Sigmoid colon (tissue), 4 donors: ENCODE results near the gene HID1.

Experiments used
- POLR2A ChIP-seq, 2 donors: fragments of 450-650 bp; IDR thresholded peaks; one replicate each; pipeline ENCODE4 v1.6.1; 2016; ENCODE audit warnings: antibody characterized with exemption in 2 of 2, mild to moderate bottlenecking in 2 of 2, moderate library complexity in 2 of 2
- POLR2AphosphoS5 ChIP-seq, 4 donors: sonication (generic); formaldehyde crosslinking; IDR thresholded peaks; one replicate each; pipeline ENCODE4 v1.6.1; 2017; ENCODE audit warnings: antibody characterized with exemption in 4 of 4
- TF ChIP-seq, protein P1 (sequence below), 4 experiments: fragments of 450-650 bp in 3 of 4; fragments of 200-600 bp in 1 of 4; IDR thresholded peaks; one replicate each; pipeline ENCODE4 v1.5.1; 2016 to 2019; ENCODE audit warnings: antibody characterized with exemption in 4 of 4, mild to moderate bottlenecking in 3 of 4, moderate library complexity in 2 of 4

DNA sequence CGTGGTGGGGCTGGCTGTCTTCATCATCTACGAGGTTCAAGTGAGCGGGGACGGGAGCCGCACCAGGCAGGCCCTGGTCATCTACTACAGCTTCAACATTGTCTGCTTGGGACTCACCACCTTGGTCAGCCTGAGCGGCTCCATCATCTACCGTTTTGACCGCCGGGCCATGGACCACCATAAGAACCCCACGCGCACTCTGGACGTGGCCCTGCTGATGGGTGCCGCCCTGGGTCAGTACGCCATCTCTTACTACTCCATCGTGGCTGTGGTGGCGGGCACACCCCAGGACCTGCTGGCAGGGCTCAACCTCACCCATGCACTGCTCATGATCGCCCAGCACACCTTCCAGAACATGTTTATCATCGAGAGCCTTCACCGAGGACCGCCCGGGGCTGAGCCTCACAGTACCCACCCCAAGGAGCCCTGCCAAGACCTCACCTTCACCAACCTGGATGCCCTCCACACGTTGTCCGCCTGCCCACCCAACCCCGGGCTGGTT is 42.0 kb downstream of the HID1 start:
- TF ChIP-seq, protein P1, sequence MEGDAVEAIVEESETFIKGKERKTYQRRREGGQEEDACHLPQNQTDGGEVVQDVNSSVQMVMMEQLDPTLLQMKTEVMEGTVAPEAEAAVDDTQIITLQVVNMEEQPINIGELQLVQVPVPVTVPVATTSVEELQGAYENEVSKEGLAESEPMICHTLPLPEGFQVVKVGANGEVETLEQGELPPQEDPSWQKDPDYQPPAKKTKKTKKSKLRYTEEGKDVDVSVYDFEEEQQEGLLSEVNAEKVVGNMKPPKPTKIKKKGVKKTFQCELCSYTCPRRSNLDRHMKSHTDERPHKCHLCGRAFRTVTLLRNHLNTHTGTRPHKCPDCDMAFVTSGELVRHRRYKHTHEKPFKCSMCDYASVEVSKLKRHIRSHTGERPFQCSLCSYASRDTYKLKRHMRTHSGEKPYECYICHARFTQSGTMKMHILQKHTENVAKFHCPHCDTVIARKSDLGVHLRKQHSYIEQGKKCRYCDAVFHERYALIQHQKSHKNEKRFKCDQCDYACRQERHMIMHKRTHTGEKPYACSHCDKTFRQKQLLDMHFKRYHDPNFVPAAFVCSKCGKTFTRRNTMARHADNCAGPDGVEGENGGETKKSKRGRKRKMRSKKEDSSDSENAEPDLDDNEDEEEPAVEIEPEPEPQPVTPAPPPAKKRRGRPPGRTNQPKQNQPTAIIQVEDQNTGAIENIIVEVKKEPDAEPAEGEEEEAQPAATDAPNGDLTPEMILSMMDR (IDR thresholded peaks at IDR 0.05), result no peak
- TF ChIP-seq POLR2AphosphoS5 (IDR thresholded peaks at IDR 0.05), result no peak
- no peak for TF ChIP-seq POLR2A (IDR thresholded peaks at IDR 0.05)
